ENCODE measurements around the gene MN1.

The MN1 gene

DNA sequence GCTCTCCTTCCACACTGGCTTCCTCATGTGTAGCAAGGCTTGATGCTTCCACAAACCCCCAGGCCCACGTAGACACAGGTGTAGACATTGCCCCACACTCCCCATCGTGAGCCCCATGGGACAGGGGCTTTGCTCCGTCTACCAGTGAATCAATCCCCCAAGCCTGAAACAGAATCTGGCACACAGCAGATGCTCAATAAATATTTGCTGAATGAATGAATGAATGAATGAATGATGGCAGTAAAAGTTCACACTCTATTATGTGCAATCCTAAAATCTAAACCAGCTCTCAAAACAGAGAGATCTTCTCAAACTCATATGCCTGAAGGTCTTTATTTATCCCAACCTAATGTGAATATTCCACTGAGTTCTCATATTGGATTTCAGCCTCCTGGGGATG is 69.9 kb downstream of the MN1 start:
- no peak for DNase-seq

DNA sequence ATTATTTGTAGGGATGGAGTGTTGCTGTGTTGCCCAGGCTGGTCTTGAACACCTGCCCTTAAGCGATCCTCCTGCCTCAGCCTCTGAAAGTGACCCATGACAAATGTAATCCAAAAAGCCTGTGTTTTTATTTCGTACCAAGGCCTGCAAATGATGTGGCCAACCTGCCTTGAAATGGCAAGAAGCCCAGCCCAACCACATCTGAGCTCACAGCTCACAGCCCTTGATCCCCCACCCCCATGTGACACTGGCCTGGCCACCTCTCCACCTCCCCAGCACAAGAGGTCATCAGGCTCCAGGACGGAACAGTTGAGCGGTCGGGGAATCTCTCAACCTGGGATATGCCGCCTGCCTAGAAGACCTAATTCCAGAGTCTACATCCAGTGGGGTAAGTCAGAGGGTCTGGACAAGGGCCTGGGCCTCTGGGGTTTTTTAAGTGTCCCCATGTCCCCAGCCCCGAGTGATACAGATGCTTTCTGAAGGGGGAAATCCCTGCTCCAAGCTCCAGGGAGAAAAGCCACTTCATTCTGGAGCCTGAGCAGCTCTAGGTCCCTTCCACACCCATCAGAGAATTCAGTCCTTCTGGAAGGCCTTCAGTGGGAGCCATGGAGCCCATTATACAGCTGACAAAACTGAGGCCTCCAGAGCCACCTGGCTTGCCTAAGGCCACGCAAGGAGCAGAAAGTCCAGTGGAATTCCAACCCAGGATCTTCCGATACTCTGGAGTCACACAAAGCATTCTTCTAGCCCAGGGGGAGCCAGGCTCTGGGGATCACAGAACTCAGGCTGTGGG is 70.7 kb downstream of the MN1 start:
- DNase-seq, result no peak

DNA sequence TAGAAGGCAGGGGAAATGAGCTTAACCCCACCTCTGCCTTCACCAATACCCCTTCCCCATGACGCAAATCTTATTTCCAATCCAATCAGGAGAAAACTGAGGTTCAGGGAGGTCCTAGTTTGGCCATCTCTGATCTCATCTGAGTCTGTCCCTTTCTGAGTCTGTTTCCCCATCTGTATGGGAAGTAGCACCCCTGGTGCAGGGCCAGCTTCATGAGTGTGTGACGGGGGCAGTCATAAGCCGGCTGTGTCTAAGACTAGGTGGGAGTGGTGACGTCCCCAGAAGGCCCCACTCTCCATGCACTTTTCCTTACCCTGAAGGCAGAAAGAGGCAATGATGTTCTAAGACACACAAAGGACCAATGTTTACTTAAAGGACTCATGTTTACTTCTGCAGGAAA is 72.3 kb downstream of the MN1 start:
- no peak for DNase-seq

DNA sequence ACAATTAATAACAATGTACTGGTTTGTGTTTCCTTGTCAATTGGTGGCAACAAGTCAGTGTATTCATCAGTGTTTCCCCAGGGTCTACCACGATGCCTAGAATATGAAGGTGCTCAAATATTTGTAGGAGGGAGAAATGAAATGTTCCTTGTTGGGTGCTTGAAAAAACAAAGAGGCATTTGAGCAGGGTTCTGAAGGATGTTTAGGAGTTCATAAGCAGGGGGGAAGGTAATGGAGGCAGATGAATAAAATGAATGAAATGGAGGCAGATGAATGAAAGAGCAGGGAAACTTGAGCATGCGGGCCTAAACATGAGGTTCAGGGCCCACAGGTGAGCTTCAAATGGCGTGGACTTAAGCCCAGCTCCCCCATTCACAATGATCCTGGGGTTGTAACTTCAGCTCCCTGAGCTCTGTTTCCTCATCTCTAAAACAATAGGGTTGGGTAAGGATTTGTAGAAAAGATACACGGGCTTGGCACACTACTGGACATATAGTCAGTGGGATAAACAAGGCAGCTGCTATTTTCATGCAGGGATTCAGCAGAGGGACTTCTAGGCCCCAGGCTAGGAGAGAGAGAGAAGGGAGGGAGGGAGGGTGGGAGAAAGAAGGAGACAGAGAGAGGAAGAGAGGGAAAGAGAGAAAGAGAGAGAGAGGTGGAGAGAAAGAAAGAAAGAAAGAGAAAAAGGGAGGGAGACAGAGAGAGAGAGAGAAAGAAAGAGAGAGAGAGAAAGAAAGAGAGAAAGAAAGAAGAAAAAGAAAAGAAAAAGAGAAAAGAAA is 73.7 kb downstream of the MN1 start:
- DNase-seq, result no peak

DNA sequence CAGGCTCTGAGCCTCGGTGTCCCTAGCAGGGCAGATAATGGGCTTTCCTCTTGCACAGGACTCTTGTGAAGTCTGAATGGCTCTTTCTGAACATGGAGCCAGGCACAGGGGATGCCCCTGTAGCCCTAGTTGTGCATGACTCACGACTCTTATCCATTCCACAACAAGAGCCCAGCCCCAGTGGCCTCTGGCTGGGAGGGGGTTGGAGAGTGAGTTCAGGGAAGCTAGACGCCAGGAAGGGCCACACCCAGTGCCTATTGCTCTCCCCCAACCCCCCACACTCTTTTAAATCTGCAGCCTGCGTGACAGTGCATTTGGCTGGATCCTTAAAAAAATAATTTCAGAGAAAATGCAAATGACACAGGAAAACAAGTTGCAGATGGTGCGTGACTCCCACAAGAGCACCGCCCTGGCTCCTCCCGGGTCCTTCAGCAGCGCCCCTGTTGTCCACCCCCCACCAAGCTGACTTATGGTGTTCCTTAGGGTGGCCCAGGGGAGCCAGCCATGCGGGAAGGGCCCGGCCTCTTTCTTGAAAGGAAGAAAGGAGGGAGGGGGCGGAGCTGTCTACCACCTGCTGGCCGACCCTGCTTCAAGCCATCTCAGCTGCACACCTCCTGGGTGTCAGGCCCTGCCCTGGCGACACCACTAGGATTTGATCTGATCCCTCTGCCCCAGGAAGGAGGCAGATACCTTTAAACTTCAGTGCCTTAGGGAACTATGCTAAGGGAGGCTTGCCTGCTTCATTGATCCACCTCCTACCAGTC is 74.7 kb downstream of the MN1 start:
- DNase-seq, result no peak

DNA sequence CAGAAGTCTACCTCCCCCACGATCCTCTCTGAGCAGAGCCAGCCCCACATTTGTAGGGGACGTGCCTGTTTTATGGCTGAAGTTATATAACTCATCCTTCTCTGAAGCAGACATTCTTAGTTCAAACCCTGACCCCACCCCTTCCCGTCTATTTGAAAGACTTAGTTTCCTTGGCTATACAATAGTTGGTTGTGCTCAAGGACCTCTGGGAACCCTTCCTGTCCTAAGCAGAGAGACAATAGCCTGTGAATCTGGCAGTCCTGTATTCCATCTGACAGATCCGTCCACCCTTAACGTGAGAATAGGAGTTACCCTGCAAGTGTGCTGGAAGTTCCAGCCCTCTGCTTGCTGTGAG is 75.2 kb downstream of the MN1 start:
- no peak for DNase-seq

DNA sequence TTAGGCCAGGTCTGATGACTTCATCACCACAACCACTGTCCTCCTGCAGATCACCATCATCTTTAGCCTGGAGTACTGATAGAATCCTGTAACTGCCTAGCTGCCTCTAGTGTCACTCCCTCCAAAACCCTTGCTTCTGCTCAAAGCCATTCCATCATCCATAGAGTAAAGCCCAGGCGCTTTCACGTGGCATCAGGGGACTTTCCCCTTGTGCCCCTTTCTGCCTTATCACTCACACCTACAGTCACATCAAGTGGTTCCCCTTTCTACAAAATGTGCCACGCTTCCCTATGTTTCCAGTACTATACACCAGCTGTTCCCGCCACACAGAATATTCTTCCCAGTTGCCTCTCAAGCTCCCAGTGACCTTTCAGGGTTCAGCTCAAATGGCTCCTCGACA is 75.9 kb downstream of the MN1 start:
- no peak for DNase-seq

DNA sequence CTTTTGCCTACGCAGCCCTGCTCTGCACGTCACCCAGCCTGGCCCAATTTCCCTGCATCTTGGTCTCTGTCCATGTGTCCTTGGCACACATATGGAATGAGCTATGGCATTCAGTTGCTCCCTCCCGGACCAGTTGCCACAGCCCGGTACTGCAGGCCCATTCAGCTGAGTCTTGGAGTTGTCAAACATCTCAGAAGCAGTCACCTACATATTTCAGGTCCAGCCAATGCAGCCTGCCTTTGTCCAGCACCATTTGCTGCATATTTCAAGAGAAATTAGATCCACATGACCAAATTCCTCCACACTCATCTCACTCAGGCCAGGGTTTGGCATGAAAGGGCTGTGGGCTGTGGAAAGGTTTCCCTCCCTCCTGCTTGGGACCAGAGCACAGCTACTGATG is 76.8 kb downstream of the MN1 start:
- DNase-seq, result no peak

DNA sequence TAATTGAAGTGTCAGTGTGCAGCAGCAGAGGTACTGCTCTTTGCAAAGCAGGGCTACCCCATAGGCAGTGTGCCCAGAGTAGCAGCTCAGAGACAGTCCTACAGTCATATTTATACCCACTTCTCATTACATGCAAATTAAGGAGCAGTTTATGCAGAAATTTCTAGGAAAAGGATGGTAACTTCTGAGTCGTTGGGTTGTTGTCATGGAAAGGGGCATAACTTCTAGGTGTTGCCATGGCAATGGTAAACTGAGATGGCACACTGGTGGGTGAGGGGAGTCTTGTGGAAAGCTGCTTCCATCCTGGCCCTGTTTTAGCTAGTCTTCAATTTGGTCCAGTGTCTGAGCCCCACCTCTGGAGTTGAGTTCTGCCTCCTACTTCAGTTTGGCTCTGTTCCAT is 77.4 kb downstream of the MN1 start:
- no peak for DNase-seq

DNA sequence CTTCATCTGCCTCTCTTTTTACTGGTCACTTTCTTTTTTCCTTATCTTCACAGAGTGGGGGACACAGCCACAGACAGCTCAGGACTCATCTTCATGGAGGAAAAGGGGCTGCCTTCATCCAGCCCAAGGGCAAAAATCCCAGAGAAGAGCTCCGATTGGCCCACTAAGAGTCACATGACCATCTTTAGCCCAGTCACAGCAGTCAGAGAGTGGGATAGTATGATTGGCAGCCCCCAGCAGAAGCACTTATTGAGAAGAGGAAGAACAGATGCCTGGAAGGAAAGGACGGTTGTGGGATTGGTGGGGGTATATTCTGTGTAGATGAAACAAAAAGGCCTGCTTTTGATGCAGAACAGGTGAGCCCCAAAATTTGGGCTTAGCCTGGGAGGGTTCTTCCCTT is 77.8 kb downstream of the MN1 start:
- DNase-seq, result no peak

DNA sequence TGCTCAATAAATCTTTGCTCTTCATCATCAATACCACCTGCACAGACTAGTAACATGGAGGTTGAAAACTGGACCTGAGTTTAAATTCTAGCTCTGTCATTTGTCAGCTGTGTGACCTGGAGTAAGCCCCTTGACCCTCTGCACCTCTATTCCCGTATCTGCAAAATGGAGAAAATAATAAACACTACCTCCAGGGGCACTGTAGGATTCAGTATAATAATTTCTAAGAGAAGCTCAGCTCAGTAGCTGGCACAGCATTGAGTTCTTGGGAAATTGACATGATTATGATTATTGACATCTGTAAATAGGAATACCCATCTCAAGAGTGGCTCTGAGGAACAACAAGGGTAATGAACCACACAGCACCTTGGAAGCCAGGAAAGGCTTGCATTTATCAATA is 78.4 kb downstream of the MN1 start:
- DNase-seq, result no peak

DNA sequence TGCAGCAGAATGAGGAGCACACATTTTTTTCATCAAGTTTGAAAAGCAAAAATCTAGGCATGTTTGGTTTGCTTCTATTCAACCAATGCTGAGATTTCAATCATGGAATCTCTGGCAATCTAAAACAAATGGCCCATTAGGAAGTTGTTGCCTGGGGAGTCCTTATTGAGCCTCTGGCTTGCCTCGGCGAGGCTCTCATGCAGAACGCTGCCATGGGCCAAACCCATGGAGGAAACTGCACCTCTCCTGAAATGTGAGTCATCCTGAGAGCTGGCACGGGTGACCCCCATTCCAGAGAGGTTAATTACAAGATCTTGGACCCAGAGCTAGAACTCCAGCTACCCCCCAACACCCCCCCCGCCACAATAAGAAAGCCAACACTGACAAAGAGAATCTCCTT is 80.7 kb downstream of the MN1 start:
- DNase-seq, result no peak

DNA sequence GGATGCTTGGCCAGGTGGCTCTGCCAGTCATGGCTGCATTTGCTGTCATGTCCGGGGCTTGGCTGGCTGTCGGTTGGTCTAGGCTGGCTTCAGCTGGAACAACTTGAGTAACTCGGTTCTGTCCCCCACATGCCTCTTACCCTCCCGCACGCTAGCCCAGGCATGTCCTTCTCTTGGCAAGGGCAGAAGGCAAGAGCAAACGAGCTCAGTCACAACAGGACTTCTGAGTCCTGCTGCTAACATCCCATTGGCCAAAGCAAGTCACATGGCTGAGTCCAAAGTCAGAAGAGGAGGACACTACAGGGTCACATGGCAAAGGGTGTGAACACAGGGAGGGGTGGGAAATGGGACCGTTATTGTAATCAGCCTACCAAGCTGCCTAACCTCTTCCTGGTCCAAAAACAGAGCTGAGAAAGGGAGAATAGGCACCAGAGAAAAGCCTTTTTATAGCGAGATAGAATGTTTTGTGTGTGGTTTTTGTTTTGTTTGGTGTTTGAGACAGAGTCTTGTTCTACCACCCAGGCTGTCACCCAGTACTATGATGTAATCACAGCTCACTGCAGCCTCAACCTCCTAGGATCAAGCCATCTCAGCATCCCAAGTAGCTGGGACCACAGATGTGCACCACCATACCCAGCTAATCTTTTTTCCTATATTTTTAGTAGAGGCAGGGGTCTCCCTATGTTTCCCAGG is 81.9 kb downstream of the MN1 start:
- DNase-seq, result no peak

DNA sequence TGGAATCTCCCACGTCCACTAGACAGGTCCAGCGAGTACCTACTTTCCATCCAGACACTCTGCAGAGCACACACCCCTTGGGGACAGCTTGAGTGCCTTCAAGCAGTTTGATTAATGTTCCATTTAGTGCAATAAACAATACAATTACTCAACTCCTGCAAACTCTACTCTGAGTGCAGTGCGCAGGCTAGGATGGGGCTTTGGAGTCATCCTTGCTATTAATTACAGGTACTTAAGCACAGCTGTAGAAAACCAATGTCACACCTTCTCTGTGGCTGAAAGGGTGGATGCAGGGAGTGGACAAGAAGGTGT is 82.6 kb downstream of the MN1 start:
- DNase-seq, result no peak

DNA sequence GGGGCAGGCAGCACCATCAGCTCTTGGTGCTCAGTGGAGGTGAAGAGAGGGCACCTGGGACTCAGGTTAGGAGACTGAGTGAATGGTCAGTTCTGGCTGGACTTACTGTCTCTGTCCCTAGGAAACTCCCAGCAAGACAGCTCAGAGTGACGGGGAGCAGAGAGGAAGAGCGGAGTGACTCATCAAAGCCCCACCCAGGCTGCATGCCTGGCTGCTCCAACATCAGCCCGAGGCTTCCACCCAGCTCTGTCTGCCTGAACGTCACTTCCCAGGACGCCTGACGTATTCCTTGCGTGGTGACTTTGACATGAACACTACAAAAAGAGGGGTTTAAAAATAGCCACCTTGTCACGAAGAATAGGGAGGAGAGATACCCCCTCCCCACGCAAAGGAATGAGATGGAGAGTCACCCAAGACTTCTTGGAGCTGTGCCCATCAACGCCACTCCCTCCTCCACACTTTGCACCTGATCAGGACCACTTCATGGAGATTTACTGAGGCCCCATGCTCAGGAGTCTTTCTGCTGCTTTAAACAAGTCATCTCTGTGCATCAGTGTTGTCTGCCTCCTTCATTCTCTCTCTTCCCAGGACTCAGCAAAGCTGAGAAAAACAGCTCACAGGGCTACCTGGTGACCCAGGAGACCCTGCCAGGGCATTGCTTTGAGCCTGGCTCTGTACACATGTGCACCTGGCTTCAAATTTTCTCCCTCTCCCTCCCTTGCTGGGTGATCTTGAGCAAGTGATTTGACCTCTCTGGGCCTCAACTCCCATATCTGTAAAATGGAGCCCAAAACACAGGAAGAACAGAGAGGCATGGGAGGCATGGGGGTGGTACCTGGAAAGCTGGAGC is 83.1 kb downstream of the MN1 start:
- no peak for DNase-seq

DNA sequence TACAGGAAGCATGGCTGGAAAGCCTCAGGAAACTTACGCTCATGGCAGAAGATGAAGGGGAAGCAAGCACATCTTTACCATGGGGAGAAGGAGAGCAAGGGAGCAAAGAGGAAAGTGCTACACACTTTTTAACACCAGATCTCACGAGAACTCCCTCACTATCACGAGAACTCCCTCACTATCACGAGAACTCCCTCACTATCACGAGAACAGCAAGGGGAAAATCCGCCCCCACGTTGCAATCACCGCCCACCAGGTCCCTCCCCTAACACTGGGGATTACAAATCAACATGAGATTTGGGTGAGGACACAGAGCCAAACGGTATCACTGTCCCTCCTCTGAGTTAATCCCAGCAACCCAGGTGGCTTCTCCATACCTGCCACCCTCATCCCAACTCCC is 84.5 kb downstream of the MN1 start:
- no peak for DNase-seq

DNA sequence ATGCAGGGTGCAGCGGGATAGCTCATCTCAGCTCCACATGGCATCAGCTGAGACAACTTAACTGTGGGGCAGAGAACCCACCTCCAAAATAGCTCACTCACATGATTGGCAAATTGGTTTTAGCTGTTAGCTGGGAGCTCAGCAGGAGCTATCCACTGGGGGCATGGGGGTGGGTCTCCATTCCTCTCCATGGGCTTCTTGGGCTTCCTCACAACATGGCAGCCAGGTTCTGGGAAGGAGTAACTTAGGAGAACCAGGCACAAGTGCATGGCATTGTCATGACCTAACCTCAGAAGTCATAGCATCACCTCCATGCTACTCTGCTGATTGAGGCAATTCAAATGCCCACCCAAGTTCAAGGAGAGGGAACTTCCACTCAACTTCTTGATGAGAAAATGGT is 85.5 kb downstream of the MN1 start:
- no peak for DNase-seq

DNA sequence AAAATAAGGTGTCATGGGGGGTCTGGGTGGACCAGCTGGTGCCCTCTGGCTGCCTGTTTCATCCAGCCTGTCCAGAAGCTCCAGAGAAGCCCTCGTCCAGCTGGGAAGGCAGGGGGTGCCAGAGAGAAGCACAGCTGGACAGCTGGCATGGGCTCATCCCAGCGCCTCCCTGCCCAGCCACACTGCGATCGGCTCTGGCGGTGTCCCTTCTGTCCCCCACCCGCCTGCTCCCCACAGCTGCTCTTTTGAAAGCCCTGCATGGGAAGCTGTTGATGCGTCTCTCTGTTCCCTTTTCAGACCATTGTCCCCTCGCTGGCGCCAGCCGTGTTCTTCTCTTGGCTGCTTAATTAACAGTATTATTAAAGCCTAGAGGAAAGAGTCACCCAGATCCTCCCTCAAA is 86.5 kb downstream of the MN1 start:
- no peak for DNase-seq

DNA sequence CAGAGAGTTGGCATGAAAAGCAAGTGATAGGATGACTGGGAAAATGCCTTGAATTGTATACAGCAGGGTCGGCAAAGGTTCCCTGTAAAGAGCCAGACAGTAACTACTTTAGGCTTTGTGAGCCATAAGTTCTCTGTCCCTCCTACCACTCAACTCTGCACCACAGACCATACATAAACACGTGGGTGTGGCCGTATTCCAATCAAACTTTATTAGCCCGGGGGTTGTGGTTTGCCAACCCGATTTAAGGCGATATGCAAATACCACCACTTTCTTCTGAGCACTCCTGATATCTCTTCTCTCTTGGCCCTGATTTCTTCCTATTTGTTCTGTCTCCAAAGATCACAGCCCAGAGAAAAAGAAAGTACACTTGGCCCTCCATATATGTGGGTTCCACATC is 87.5 kb downstream of the MN1 start:
- DNase-seq, result no peak

DNA sequence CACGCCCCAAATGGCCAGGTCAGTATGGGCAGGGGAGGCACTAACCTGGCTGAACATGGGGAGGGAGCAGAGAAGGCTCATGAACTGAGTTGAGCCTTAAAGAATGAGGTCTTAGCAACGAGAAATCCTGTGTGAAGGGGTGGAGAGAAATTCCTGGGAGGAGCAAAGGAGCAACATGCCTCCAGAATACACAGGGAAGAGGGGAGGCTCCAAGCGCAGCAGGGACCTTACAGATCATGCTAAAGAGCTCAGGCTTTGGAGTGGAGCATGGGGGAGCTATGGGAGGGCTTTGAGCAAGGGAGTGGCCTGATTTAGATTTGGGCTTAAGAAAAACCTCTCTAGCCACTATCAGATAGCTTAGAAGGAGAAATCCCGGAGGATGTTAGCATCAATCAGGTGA is 88.1 kb downstream of the MN1 start:
- DNase-seq, result no peak

DNA sequence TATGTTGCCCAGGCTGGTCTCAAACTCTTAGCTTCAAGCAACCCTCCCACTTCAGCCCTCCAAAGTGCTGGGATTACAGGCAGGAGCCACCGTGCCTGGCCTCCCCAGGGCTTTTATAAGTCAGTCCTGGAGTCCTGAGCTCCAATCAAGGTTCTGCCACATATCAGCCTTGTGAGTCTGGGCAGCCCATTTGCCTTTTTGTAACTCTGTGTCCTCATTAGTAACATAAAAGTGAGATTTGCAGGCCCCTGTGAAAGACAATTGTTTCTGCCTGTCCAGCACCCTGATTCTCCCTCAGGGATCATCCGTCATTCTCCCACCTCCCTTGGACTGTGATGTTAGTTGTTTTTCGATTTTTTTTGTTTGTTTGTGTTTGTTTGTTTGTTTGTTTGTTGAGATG is 89.8 kb downstream of the MN1 start:
- no peak for DNase-seq

DNA sequence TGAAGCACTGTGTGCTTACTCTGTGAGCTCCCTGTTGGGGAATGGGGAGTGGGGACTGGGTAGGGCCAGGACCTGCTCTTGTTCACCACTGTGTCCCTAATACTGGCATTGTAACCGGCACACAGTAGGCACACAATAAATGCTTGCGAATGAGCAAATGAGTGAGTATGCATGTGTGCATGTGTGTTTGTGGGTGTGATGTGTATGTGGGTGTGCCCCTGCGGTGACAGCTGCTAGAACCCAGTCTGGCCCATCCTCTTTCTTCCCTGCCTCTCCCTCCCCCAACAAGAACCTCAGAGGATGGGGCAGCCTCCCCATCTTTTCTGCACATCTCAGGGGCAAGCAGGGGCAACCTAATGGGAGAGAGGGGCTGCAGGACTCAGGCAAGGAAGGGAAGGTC is 90.5 kb downstream of the MN1 start:
- no peak for DNase-seq
